NCI-H1417 treated with DMSO at 0.1 percent for 48 hours (cell line): ENCODE results near the gene LCNL1.

ENCODE experiments used
- DNase-seq: peaks from one replicate; lab custom pipeline; 2025; lab: John Stamatoyannopoulos, UW

The LCNL1 gene

GRCh38 chr9:136975644-136976043 is 7.1 kb upstream of the LCNL1 start:
- no peak for DNase-seq

- DNase-seq = no peak
These were observed 5.6 kb upstream of the LCNL1 start, which contains the start of gene PTGDS for GRCh38 chr9:136977223-136977622. Gene PTGDS, plus strand, starts transcription at chr9:136977504. Its CDS starts 75 bp downstream, at chr9:136977579.

- DNase-seq = no peak
These were observed 5.1 kb upstream of the LCNL1 start for GRCh38 chr9:136977649-136978072.

GRCh38 chr9:136978073-136978864 is 4.5 kb upstream of the LCNL1 start:
- DNase-seq = no peak

GRCh38 chr9:136978865-136979544 is 3.8 kb upstream of the LCNL1 start:
- no peak for DNase-seq

GRCh38 chr9:136979769-136980587 is 2.8 kb upstream of the LCNL1 start:
- no peak for DNase-seq

GRCh38 chr9:136980669-136981478 is 1.9 kb upstream of the LCNL1 start:
- no peak for DNase-seq

- DNase-seq = no peak
These were observed 1.1 kb upstream of the LCNL1 start for GRCh38 chr9:136981588-136982231.

GRCh38 chr9:136983167-136983566 is 374 bp downstream of the LCNL1 start:
- no peak for DNase-seq

- no peak for DNase-seq
These were observed 992 bp downstream of the LCNL1 start for GRCh38 chr9:136983656-136984314.

- DNase-seq = no peak
These were observed 1.8 kb downstream of the LCNL1 start for GRCh38 chr9:136984464-136985026.

- no peak for DNase-seq
These were observed 2.3 kb downstream of the LCNL1 start for GRCh38 chr9:136985027-136985602.

GRCh38 chr9:136985853-136986252 is 3.1 kb downstream of the LCNL1 start:
- DNase-seq = no peak

GRCh38 chr9:136988872-136989271 is 6.1 kb downstream of the LCNL1 start:
- no peak for DNase-seq

- no peak for DNase-seq
These were observed 7.6 kb downstream of the LCNL1 start for GRCh38 chr9:136990242-136990911.

- DNase-seq = no peak
These were observed 9.4 kb downstream of the LCNL1 start, which contains the start of gene PAXX for GRCh38 chr9:136991993-136992818. Gene PAXX, plus strand, starts transcription at chr9:136992422. Its CDS starts 22 bp downstream, at chr9:136992444.

- DNase-seq = no peak
These were observed 10.1 kb downstream of the LCNL1 start for GRCh38 chr9:136992819-136993369.
